Superior temporal gyrus (tissue), 1 donor: ENCODE measurements around the gene ECEL1.

ENCODE experiments used
- DNase-seq: peaks from one replicate; pipeline ENCODE4 v3.0.0-alpha.2; 2016; ENCODE audit errors: extremely low spot score

The ECEL1 gene

DNA sequence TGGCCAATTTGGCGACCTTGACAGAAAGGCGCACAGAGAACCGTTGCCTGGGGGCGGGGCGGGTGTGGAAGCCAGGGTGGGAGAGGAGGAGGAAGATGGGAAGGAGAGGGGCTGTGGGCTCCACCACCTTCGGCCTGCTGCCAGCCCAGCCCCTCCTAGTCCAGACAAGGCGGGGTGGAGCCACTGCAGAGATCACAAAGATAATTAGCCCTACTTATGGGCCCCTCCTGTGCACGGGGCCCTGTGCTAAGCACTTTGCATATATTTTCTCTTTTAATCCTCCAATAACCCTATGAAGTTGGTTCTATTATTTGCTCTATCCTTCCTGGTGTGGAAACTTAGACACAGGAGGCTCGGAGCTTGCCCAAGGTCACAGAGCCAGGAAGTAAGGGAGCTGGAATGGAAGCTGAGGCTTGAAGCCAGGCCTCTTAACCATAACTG lies 13.7 kb upstream of the ECEL1 start:
- no peak for DNase-seq

DNA sequence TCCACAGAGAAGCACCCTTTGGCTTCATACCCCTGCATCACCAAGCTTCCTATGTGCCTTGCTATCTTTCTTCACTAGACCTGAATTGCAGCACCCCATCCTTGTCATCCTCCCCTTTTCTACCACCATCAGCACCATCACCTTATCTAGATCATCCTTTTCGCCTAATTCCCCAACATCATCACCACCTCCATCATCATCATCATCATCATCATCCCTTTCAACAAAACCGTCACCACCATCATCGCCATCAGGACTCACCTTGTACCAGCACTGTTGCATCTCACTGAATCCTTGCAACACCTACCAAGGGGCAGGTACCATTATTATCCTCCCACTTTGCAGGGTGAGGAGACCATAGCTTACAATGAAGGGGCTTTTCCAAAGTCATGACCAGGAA lies 10.8 kb upstream of the ECEL1 start:
- DNase-seq: no peak

DNA sequence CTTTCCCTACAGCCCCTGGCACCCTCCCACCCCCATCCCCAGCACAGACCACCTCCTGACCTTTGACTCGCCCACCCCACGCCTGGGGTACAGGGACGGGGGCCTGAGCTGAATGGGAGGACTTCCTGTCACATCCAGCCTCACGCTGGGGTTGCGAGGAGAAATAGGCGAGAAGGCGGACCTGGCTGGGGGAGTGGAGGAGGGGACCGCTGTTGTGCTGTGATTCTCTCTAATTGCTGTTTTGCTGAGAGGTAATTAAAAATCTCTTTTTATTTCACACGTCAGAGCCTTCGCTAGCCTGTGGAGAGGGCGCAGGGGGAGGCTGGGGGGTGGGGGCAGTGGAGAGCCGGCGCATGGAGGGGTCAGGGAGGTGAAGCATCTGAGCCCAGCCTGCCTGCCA lies 9.7 kb upstream of the ECEL1 start:
- no peak for DNase-seq

DNA sequence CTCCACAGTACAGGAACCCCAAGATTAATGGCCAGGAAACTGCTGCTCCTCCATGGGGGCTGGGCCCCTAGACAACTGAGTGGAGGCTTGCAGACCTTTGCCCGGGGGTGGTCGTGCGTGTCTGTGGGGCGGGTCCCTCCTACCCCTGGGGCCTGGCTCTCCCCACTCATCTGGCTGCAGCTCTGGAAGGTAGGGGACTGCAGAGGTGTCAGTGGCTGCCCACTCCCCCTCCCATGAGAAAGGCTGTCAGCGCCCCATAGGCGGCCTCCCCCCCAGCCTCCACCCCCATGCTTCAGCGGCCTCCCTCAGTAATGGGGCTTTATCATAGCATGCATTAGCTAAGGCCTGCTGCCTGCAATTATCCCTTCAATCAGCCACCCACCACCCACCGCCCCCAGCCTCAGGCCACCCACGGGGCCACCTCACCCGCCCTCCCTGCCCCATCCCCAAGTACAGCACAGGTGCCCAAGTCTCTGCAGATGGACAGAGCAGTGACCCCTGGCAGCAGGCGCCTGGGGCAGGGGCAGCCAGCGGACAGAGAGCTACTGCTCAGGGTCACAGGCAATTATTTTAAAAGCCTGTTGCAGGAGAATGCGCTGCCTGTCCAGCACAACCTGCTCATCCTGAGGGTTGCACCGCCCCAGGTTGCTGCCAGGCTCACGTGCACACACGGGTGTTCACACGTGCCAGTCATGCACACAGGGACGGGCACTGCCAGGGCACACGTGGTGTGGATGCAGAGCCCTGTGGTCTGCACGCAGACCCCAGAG lies 9.1 kb upstream of the ECEL1 start:
- no peak for DNase-seq

DNA sequence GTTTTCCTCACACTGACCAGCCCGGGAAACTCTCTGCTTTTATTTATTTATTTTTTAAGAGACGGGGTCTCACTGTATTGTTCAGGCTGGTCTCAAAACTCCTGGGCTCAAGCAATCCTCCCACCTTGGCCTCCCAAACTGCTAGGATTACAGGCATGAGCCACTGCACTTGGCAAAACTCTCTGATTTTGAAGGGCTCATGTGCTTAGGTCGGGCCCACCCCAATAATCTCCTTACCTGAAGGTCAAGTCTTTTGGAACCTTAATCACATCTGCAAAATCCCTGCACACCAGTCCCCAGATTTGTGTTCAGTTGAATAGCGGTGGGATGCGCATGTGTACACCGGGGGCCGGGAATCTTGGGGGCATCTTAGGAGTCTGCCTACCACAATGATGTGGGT lies 7.7 kb upstream of the ECEL1 start:
- DNase-seq: no peak

DNA sequence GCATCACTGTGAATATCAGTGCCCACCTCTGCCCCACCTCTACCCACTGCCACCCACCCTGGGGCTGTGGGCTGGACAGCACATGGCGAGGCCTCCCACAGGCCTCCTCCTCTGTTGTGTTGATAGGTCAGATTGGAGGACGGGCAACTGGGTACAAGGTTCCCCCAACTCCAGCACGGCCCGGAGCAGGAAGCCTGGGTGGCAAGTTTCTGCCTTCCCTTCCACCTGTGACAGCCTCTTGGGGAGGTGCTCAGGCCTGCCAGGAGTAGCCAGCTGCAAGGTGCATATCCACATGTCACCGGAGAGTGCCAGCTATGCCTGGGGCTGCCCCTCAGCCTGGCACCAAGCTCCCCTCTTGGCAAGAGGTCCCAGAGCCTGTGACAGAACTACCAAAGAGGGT lies 6.9 kb upstream of the ECEL1 start:
- DNase-seq: no peak

DNA sequence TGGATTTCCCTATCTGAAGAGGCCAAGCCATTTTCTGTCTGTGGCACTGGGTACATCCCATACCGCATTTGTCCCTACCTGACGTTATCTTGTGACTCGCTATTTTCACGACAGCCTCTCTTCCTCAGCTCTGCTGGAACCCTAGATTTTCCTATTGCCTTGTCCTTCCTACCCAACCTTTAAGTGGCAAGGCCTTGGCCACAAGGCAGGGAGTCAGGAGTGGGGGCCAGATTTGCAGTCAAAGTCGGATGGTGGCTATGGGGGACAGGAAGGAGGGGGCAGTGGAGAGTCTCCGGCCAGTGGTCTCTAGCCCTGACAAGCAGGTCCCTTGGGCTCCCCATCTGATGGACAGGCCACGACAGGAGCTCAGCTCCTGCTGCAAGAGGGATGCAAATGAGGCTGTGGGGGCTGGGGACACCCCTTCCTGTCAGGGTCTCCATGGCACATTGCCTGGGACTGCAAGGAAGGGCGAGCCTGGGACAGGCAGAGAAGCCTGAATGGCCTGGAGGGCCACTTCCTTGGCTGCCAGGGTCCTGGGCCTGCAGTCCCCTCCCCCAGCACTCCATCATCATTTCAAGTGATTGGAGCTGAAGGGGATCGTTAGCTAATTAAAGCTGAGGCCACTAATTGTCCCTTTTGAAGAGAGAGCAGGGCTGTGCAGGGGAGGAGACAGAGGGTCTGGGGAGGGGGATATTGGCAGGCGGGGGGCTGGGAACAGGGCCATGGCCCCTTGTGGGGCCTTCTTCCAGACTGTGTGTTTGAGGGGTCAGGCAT lies 6.3 kb upstream of the ECEL1 start:
- DNase-seq: no peak

DNA sequence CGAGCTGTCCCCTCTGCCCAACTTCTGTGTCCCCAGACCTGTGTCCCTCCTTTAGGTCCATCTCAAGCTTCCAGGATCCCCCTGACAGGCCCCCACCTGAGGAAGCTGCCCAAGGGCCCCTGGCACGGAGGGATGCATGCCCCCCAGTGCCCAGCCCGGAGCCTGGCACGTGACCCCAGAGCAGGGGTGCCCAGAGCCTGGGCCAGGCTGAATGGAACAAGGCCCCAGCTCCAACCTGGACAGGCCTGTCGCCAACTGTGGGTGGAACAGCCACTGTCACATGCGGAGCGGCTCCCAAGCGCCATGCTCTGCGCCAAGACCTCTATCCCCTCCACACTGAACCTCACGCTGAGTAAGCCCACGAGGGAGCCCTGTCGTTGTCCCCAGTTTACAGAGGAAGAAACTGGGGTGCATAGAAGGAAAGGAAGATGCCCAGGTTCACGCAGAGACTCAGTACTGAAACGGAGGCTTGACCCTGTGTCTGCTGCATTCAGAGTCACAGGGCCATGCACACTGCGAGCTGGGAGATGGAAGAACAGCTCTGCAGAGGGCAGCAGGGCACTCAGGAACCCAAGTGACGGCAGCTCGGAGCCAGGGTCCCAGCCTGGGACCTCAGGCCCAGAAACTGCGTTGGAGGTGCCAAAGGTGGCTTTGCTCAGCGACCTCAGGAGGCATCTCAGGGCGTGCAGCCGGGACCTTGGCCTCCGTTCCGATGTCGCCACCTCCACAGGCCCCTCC lies 5.5 kb upstream of the ECEL1 start:
- no peak for DNase-seq

DNA sequence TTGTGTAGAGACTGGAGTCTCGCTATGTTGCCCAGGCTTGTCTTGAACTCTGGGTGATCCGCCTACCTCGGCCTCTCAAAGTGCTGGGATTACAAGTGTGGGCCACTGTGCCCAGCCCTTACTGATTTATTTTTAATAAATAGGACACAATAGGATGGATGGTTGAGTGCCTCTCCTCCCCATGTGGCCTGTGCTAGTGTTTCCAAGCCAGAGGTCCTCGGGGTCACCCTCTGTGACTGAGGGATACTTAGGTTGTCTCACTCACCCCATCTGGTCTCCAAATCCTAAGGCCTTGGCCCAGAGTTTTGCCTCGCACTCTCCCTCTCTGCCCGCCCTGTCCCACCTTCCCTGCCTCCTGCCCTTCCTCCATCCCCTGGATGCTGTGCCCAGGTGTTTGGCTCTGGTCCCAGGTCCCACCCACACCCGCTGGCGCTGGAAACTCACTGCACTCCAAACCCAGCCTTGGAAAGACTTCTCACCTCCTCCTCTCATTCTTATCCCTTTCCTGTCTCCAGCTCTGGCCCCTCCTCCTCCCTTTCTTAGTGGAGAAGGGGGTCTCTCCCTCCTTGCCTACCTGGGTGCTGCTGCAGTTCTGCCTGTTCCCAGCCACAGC lies 4.7 kb upstream of the ECEL1 start:
- no peak for DNase-seq

DNA sequence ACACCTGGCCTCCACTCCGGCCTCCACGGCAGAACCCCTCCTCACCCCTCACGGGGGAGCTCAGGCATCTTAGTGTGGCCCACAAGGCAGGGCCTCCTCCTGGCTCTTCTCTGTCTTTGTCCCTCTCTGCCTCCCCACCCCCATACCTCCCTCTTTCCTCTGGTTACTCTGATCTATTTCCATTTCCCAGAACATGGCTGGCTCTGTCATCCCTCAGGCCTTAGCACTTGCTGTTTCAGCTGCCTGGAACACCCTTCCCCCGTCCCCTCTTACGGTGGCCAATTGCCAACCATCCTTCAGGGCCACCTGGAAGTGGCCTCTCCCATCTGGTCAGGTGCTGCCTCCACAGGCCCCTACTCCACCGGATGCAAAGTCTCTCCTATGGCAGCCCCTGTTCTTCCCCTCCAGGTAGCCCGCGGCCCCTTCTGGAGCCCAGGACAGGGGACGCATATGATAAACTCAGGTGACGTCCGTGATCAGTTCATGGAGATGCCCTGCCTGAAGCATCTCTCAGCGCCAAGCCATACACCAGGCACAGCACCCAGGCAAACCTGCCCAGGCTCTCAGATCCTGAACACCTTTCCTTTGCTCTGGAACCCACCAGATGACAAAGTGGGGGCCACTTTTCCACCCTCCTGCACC lies 3.6 kb upstream of the ECEL1 start:
- DNase-seq: no peak

DNA sequence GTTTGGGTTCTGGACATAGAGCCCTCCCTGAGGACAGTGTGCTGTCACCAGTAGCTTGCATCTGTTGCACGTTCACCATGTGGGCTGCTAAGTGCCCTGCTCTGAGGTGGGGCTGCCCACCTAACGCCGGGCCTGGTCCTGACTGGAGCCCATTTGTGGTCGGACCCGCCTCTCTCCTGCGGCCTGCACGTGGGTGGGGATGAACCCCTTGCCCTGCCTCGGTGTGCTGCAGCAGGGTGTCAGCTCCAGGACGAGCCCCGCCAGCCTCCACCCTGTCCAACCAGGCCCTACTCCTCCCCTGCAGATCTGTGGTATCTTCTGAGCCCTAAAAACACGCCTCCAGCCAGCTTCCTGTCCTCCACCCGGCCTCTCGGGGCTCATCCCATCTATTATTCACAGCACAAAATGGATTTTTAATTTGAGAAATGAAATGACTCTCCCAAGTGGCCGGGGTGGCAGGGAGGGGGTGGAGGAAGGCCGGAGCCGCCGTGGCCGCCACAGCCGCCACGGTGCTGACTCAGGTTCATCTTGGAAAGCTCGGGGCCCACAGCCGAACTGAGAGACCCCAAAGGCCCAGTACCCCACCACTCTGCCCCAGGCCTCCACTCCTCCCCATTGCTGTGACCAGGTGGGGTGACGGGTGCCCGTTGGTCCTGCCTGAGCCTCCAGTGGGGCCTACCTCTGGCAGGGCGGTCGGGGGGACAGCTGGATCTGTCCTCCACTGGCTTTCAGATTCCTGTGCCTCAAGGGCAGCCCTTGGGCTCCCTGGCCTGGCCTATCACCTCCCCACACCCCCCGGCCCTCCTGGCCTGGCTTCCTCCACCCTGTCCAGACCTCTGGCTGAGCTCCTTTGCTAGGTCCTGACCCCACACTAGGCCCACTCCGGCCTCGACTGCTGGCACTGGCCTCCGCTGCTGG lies 2.8 kb upstream of the ECEL1 start:
- no peak for DNase-seq

DNA sequence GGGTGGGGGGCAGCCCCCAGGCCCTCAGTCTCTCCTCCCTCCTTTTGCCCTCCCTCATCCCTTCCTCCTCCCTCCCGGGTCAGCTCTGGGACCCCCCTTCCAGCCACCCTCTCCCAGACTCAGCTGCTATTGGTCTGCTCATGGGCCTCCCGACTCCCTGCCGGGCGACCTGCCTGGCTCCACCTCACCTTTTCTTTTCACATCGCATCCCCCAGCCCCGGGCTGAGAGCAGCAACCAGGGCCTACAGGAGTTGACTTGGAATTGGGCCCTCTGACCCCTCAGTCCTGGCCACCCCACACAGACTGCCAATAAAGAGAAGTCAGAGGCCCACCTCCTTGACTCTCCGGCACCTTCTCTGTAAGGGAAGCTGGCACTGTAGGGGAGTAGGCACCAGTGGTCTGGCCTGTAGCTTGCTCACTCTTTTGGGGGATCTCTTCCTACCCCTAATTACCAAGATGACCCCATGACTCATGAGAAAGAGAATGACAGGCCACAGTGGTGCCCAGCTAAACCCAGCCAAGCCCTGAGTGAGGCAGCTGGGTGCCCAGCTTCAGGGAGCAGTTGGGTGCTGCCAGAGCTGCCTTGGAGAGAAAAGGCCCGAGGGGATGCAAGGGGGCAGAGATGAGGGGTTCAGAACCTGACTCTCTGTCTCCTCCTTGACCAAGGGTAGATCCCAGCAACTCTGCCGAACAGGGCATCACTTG lies 2.0 kb upstream of the ECEL1 start:
- DNase-seq: no peak

DNA sequence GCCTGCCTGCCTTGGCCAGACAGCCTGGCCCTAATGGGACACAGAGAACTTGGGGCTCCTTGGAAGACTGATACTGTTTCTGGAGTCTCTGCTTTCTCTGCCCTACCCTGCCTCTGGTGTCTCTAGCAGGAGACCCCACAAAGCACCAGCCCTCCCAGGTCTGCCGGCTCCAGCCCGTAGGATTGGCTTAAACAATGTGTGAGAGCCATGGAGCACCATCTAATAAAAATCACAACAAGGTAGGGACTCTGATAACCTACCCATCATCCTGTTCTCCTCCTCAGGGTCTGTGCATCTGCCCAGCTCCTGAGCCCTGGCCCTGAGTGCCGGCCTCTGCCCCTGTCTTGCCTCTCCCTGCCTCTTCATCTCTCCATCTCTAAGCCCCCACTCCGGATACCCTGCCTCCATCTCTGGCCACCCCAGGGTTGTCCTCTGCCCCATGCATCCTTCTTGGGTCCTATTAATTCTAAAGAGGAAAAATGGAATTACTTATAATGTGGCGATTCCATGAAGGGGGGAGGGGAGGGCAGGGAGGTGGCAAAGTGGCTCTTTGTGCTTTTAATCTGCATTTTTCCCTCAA lies 1.2 kb upstream of the ECEL1 start:
- DNase-seq: no peak

DNA sequence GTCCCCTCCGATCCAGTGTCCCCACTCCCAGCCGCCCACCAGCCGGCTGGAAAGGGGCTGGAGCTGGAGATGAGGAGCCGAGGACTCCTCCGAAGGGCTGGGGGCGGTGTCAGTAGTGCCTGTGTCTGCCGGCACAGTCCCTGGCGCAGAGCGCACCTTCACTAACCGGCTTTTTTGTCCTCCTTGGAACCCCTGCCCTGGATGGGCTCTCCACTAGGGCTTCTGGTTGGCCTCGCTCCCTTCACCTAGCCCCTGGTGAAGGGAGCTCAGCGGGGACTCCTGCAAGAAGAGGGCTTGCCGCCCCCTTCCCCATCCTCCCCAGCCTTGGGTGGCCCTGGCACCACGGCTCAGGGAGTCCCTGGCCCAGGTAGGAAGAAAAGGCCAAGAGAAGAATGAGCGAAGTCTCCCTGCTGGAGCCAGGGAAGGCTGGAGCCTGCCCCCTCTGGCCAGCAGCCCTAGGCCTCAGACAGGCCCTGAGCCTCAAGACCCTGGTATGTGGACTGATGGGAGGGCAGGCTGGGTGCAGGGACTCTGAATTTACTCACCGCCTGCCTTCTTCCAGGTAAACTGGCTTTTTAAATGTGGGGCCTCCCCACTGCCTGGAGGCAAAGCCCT lies 570 bp upstream of the ECEL1 start:
- DNase-seq: no peak

DNA sequence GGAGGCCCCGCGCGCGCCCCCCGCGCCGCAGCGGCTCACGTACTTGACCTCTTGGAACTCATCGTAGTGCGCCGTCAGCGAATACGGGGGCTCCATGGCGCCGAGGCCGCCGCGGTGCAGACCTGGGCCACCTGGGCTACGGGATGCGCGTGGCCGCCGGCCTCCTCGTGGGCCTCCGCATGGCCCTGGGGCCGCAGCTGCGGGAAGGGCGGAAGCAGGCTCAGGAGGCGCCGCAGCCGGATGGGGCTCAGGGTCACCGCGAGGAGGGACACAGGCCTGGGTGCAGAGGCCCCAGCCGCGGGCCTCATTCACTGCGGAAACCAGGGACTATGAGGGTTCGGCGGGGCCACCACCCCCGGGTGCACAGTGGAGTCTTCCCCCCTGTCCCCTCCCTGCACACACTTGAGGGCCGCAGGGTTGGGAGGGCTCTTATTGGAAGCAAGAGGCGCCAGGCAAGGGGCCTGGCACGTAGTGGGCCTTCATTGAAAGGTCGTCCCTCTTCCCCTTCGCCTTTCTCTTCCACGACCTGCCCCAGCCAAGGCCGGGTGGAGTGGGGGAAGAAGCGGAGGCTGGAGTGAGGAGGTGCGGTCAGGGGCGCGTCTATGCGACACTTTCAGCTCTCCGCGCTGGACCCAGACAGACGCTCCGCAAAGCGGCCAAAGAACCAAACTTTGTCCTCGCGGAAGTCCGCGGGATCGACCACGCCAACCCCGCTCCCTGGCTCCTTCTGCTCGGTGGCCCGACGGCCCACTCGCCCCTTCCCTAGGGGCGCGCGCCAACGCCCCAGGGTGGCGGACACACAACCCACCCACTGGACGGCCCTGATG lies 863 bp downstream of the ECEL1 start:
- DNase-seq: no peak

DNA sequence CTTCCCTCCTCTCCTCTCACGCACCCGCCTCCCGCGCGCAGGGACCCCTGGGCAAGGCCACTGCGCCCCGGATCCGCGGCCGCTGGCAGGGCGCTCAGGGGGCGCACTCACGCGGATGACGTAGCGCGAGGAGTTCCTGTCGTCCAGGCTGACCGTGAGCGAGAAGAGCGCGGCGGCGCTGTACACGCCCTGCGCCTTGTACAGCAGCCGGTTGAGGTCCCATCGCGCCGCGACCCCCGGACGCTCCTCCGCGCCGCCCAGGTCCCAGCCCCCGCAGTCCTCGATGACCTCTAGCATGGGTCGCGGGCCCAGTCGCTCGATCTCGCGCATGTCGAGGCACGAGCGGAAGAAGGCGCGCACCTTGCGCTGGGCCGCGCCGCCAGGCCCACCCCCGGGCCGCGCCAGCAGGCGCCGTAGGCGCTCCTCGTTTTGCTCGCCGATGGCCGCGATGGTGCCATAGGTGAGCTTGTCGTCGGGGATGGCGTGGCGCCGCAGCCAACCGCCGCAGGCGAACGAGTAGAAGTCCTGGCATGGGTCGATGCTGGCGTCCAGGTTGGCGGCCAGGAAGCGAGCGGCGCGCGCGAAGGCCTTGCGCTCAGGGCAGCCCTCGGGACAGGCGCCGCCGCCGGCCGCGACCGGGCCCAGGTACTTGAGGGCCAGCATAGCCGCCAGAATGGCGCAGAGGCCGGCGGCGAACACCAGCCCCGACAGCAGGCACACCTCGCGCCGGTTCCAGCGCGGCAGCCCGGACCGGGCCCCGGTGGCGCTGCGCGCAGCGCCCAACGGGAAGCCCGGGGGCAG lies 1.7 kb downstream of the ECEL1 start:
- DNase-seq: no peak

DNA sequence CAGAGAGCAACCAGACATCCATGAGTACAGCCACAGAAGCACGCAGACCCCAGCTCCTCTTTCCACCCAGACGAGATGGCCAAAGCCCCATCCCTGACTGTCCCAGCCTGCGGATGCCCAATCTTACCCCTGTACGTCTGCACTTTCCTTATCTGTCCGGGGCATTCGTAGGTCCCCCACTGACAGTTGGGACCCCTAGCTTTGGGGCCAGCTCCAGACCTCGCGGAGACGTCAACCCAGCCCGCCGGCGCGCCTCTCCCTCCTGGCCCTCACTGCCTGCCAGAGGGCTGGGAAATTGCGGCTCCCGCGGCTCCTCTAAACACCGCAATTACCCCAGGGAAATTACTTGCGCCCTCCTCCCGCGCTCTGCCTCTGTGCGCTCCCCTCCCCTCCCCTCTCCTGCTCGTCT lies 2.3 kb downstream of the ECEL1 start:
- no peak for DNase-seq
